ENCODE measurements around the gene FTH1.
A peak's percentile ranks its signal among the peaks of the same experiment; 100 is the strongest.

GRCh38 chr11:61971248-61972111, 4.0 kb upstream of the FTH1 start:
- peak; percentile 87 for TF ChIP-seq POLR2A (IDR thresholded peaks at IDR 0.05; ENCODE audit: low read length)
- no peak for TF ChIP-seq GATA1 (IDR thresholded peaks at IDR 0.05; ENCODE audit: low read depth, low read length)
